Activated naive CD4-positive, alpha-beta T cell treated with anti-CD3 and anti-CD28 coated beads, Interleukin-2, amount 10 ng/mL, durations not matched to agents 7 days and 5 days (primary cell): ENCODE data around the gene CATSPERD.

Source experiments
- CTCF ChIA-PET: fragments of 350-600 bp; sonication (Branson Sonifier 250); formaldehyde crosslinking; loops from one replicate; lab custom pipeline; 2021; ENCODE audit warnings: antibody characterized with exemption; lab: Charles Lee
- DNase-seq: peaks from one replicate; pipeline ENCODE4 v3.0.0-alpha.2; 2020
- H3K27ac Mint-ChIP-seq: one replicate; pipeline ENCODE4 v1.8.0; 2021; ENCODE audit warnings: mild to moderate bottlenecking, moderate library complexity, mixed read lengths
- H3K27me3 Mint-ChIP-seq: one replicate; pipeline ENCODE4 v1.8.0; 2021; ENCODE audit warnings: mild to moderate bottlenecking, mixed read lengths
- H3K36me3 Mint-ChIP-seq: one replicate; pipeline ENCODE4 v1.8.0; 2021; ENCODE audit warnings: mixed read lengths
- H3K4me1 Mint-ChIP-seq: one replicate; pipeline ENCODE4 v1.8.0; 2021; ENCODE audit warnings: mixed read lengths
- H3K4me3 Mint-ChIP-seq: one replicate; pipeline ENCODE4 v1.8.0; 2021; ENCODE audit warnings: mild to moderate bottlenecking, moderate library complexity, mixed read lengths
- H3K9me3 Mint-ChIP-seq: one replicate; pipeline ENCODE4 v1.8.0; 2021; ENCODE audit warnings: mixed read lengths

CATSPERD gene

GRCh38 chr19:5690955-5691821 lies 29.2 kb upstream of the CATSPERD start:
- peaks cover 33% of the 10 kb centered on the region for H3K36me3 Mint-ChIP-seq
- H3K4me3 Mint-ChIP-seq, result peak overlapping the region; percentile 95
- peak; percentile 51 for DNase-seq
- peak overlapping the region; percentile 92 for H3K27ac Mint-ChIP-seq
- CTCF ChIA-PET, result interaction anchor here (1.1 to 3.3 kb wide), 4 partner anchors 21 to 137 kb away, joined by 3 to 19 read pairs (median 8); partner anchors contain the start of genes CATSPERD and LONP1
- H3K27me3 Mint-ChIP-seq, result peaks cover 12% of the 10 kb centered on the region
- no peaks in the 10 kb centered on the region for H3K9me3 Mint-ChIP-seq
- peaks cover 38% of the 10 kb centered on the region for H3K4me1 Mint-ChIP-seq

- Mint-ChIP-seq H3K4me1 (peaks cover 34% of the 10 kb centered on the region), H3K27ac (peak overlapping the region; percentile 64)
- CTCF ChIA-PET, result interaction anchor here (1.1 to 3.3 kb wide), 4 partner anchors 20 to 136 kb away, joined by 3 to 19 read pairs (median 8); partner anchors contain the start of genes CATSPERD and LONP1
These were observed 28.4 kb upstream of the CATSPERD start for GRCh38 chr19:5691822-5692722.

DNA sequence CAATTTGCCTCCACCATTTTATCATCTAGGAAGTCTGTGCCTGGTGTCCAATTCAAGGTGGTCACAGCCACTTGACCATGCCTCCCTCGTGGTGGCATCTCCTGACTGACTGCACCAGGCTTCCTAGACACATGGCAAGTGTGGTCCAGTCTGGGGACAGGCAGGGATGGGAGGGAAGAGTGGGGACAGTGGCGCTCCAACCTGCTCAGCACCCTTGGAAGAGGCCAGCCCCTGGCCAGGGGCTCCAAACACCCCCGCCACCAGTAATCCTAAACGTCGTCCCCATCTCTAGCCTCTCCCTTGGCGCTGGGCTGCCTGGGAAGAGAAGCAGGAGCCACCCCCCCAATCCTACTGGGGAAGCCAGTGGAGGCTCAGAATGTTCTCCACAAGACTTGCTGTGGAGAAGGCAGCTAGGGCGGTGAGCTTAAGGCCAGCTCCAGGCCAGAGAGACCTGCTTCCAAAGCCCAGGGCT lies 27.7 kb upstream of the CATSPERD start:
- H3K27me3 Mint-ChIP-seq, result peaks cover 8% of the 10 kb centered on the region
- H3K9me3 Mint-ChIP-seq, result no peaks in the 10 kb centered on the region
- peak overlapping the region; percentile 55 for H3K27ac Mint-ChIP-seq
- H3K36me3 Mint-ChIP-seq, result peaks cover 41% of the 10 kb centered on the region
- CTCF ChIA-PET, result no interaction called here
- peak overlapping the region; percentile 95 for H3K4me3 Mint-ChIP-seq
- H3K4me1 Mint-ChIP-seq, result peaks cover 34% of the 10 kb centered on the region
- DNase-seq, result no peak

More at GRCh38 chr19:5691822-5692722, 28.4 kb upstream of the CATSPERD start:
- DNase-seq, result no peak
- Mint-ChIP-seq H3K9me3 (no peaks in the 10 kb centered on the region), H3K4me3 (peak overlapping the region; percentile 95), H3K27me3 (peaks cover 8% of the 10 kb centered on the region), H3K36me3 (peaks cover 39% of the 10 kb centered on the region)

- H3K4me3 Mint-ChIP-seq, result no peak overlapping the region
- H3K36me3 Mint-ChIP-seq, result peaks cover 41% of the 10 kb centered on the region
These were observed 27.0 kb upstream of the CATSPERD start for GRCh38 chr19:5693195-5694166.

DNA sequence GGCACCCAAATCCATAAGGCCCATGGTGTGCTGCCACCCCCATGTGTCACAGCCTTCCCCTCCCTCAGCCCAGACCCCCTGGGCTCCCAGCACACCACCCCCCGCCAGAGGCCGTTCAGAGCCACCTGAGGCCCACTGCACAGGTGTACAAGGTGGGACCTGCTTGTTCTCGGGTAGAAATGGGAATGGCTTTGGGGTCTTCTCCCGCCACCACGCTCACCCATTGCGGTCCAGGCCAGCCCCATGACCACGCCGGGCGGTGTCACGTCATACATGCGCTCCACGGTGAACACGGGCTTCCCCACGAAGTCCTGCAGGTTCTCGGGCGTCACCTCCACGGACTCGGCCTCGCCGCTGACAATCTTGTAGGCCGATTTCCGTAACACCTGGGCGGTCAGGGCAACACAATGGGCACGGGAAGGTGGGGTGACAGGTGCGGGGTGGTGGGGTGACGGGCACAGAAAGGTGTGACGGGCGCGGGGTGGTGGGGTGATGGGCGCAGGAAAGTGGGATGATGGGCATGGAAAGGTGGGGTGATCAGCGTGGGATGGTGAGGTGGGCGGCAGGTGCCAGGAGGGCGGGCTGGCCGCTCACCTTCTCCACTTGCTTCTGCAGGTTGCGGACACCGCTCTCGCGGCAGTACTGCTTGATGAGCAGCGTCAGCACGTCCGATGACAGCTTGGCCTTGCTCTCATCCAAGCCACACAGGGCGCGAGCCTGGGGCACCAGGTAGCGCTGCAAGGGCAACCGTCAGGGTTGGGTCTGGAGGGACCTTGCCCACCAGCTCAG lies 26.1 kb upstream of the CATSPERD start:
- CTCF ChIA-PET, result interaction anchor here (1.0 kb wide), 1 partner anchor 24 kb away, joined by 3 read pairs; no protein-coding TSS in a partner anchor
- H3K4me3 Mint-ChIP-seq, result no peak overlapping the region

More at GRCh38 chr19:5693195-5694166, 27.0 kb upstream of the CATSPERD start:
- Mint-ChIP-seq H3K9me3 (no peaks in the 10 kb centered on the region), H3K27ac (no peak overlapping the region), H3K4me1 (peaks cover 29% of the 10 kb centered on the region), H3K27me3 (peaks cover 8% of the 10 kb centered on the region)
- no peak for DNase-seq
- CTCF ChIA-PET, result no interaction called here

GRCh38 chr19:5694956-5695648 lies 25.3 kb upstream of the CATSPERD start:
- Mint-ChIP-seq H3K36me3 (peaks cover 45% of the 10 kb centered on the region), H3K4me1 (peaks cover 22% of the 10 kb centered on the region), H3K27me3 (peaks cover 6% of the 10 kb centered on the region), H3K4me3 (no peak overlapping the region), H3K27ac (no peak overlapping the region), H3K9me3 (no peaks in the 10 kb centered on the region)
- CTCF ChIA-PET, result interaction anchor here (1.0 kb wide), 1 partner anchor 24 kb away, joined by 3 read pairs; no protein-coding TSS in a partner anchor
- no peak for DNase-seq

More for the DNA sequence above, 26.1 kb upstream of the CATSPERD start:
- no peak overlapping the region for H3K27ac Mint-ChIP-seq
- DNase-seq, result no peak
- H3K4me1 Mint-ChIP-seq, result peaks cover 26% of the 10 kb centered on the region
- H3K36me3 Mint-ChIP-seq, result peaks cover 47% of the 10 kb centered on the region
- no peaks in the 10 kb centered on the region for H3K9me3 Mint-ChIP-seq
- H3K27me3 Mint-ChIP-seq, result peaks cover 8% of the 10 kb centered on the region

GRCh38 chr19:5695649-5696195 lies 24.7 kb upstream of the CATSPERD start:
- Mint-ChIP-seq H3K27me3 (no peaks in the 10 kb centered on the region), H3K27ac (no peak overlapping the region), H3K4me1 (peaks cover 19% of the 10 kb centered on the region), H3K9me3 (no peaks in the 10 kb centered on the region), H3K4me3 (no peak overlapping the region), H3K36me3 (peaks cover 44% of the 10 kb centered on the region)
- DNase-seq, result no peak
- CTCF ChIA-PET, result interaction anchor here (1.0 kb wide), 1 partner anchor 23 kb away, joined by 3 read pairs; no protein-coding TSS in a partner anchor

DNA sequence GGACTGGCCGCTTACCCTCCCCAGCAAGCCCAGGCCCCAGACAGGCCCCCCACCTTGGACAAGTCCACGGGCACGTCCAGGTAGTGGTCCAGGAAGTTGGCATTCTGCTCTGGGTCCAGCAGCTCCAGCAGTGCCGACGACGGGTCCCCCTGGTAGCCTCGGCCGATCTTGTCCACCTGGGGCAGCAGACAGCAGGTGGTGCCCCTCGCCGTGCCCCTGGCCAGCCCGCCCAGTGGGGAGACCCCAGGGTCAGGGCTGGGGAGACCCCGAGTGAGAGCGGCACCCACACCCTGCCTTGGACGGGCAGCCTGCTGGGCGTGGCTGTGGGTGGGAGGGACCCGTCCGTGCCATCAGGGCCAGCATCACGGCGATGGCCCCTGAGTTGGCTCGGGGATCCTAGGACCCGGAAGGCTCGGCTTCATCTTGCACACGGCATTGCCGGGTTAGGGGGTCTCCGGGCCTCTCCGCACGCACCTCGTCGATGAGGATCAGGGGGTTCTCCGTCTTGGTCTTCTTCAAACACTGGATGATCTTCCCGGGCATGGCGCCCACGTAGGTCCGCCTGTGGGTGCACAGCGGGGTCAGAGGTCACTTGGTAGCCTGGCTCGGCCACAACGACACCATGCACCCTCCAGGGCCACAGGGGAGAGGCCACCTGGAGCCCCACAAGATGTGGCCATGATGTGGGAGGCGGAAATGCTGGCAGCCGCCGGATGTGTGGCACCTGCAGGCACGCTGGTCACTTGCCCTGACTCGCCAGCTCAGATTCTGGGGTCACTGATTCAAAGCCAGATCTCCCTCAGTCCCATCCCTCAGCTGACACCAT lies 24.0 kb upstream of the CATSPERD start:
- DNase-seq, result no peak
- Mint-ChIP-seq H3K27ac (no peak overlapping the region), H3K9me3 (no peaks in the 10 kb centered on the region), H3K27me3 (no peaks in the 10 kb centered on the region), H3K4me1 (peaks cover 14% of the 10 kb centered on the region), H3K4me3 (no peak overlapping the region), H3K36me3 (peaks cover 45% of the 10 kb centered on the region)
- CTCF ChIA-PET, result no interaction called here

- DNase-seq, result no peak
- CTCF ChIA-PET, result no interaction called here
- Mint-ChIP-seq H3K4me1 (peaks cover 10% of the 10 kb centered on the region), H3K9me3 (no peaks in the 10 kb centered on the region), H3K4me3 (no peak overlapping the region), H3K27ac (no peak overlapping the region), H3K27me3 (no peaks in the 10 kb centered on the region), H3K36me3 (peaks cover 45% of the 10 kb centered on the region)
These were observed 23.2 kb upstream of the CATSPERD start for GRCh38 chr19:5697022-5697889.

DNA sequence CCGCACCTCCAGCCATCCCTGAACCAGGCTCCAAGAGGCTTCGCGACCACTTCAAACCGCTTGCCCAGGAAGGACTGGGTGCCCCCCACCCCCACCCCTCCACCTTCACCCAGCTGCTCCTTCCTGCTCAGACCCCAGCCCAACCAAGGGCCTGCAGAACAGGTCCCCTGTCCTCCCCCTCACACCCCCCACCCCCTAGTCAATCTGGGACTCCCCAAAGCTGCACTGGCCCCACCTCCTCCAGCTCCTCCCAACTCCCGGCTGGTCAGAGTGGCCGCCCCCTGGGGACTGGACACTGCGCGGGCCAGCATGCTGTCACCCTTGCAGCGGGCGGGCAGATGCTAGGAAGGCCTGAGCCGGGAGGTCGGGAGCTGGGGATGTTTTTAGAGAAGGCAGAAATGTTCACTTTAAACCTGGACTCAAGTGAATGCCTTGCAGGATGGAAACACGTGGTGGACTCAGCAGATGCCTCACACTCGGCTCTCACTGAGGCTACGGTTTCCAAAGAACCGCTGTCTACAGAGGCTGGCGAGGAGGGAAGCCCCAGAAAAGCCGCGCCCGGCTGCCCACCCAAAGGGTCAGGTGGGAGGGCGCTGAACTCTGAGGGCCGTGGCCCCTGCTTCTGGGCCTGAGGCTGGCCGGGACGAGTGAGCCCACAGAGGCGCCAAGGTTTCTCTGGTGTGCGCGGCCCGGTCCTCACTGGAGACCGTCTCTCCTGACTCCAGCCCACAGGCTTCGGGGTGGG lies 22.4 kb upstream of the CATSPERD start:
- CTCF ChIA-PET, result no interaction called here
- Mint-ChIP-seq H3K27ac (peak overlapping the region; percentile 14), H3K4me1 (peaks cover 2% of the 10 kb centered on the region), H3K4me3 (no peak overlapping the region), H3K36me3 (peaks cover 38% of the 10 kb centered on the region), H3K27me3 (no peaks in the 10 kb centered on the region), H3K9me3 (no peaks in the 10 kb centered on the region)
- DNase-seq, result no peak
